Activated CD8-positive, alpha-beta memory T cell treated with anti-CD3 and anti-CD28 coated beads for 36 hours (primary cell): Measurements from ENCODE around the gene ROR1. TPM values are rescaled to one million over a fixed set of nuclear protein-coding genes. Genes with fewer than 3 reads are reported as not detected.

Experiments
- CTCF ChIA-PET: fragments of 350-600 bp; sonication (Branson Sonifier 250); formaldehyde crosslinking; loops from one replicate; lab custom pipeline; 2021; ENCODE audit warnings: antibody characterized with exemption; lab: Charles Lee
- POLR2A ChIA-PET: fragments of 350-600 bp; sonication (Branson Sonifier 250); formaldehyde crosslinking; loops from one replicate; lab custom pipeline; 2021; ENCODE audit warnings: antibody characterized with exemption; lab: Charles Lee
- total RNA-seq, 2 experiments: library from RNA; stranded (reverse); gene quantifications; one replicate each; pipeline ENCODE4 v1.2.3, GENCODE V29; 2021

Gene ROR1
- total RNA-seq, 2 experiments from 2014 or later: not detected

GRCh38 chr1:63893976-63894375 lies 120.2 kb downstream of the ROR1 start:
- ChIA-PET POLR2A (no interaction called here), CTCF (no interaction called here)

- POLR2A ChIA-PET: no interaction called here
- CTCF ChIA-PET: no interaction called here
Observed at GRCh38 chr1:63894627-63895265, 120.9 kb downstream of the ROR1 start.

- ChIA-PET CTCF (no interaction called here), POLR2A (no interaction called here)
Observed at GRCh38 chr1:63896755-63897154, 122.9 kb downstream of the ROR1 start.

- CTCF ChIA-PET: no interaction called here
- POLR2A ChIA-PET: no interaction called here
Observed at GRCh38 chr1:63898428-63899196, 124.8 kb downstream of the ROR1 start.

- CTCF ChIA-PET: interaction anchor here (1.3 kb wide), 1 partner anchor 14 kb away, joined by 3 read pairs; no protein-coding TSS in a partner anchor
- POLR2A ChIA-PET: no interaction called here
Observed at GRCh38 chr1:63901094-63901493, 127.3 kb downstream of the ROR1 start.

- ChIA-PET POLR2A (no interaction called here), CTCF (no interaction called here)
Observed at GRCh38 chr1:63902844-63903589, 129.2 kb downstream of the ROR1 start.

- POLR2A ChIA-PET: no interaction called here
- CTCF ChIA-PET: no interaction called here
Observed at GRCh38 chr1:63903947-63904610, 130.3 kb downstream of the ROR1 start.

- POLR2A ChIA-PET: no interaction called here
- CTCF ChIA-PET: no interaction called here
Observed at GRCh38 chr1:63904826-63905225, 131.0 kb downstream of the ROR1 start.

- ChIA-PET POLR2A (no interaction called here), CTCF (no interaction called here)
Observed at GRCh38 chr1:63906047-63906704, 132.4 kb downstream of the ROR1 start.

GRCh38 chr1:63907051-63907450 lies 133.2 kb downstream of the ROR1 start:
- CTCF ChIA-PET: no interaction called here
- POLR2A ChIA-PET: no interaction called here

- CTCF ChIA-PET: no interaction called here
- POLR2A ChIA-PET: no interaction called here
Observed at GRCh38 chr1:63908016-63908415, 134.2 kb downstream of the ROR1 start.

- POLR2A ChIA-PET: no interaction called here
- CTCF ChIA-PET: no interaction called here
Observed at GRCh38 chr1:63909526-63909925, 135.7 kb downstream of the ROR1 start.

GRCh38 chr1:63911049-63911448 lies 137.2 kb downstream of the ROR1 start:
- ChIA-PET CTCF (no interaction called here), POLR2A (no interaction called here)

- CTCF ChIA-PET: no interaction called here
- POLR2A ChIA-PET: no interaction called here
Observed at GRCh38 chr1:63912643-63913042, 138.8 kb downstream of the ROR1 start.

GRCh38 chr1:63913533-63913932 lies 139.7 kb downstream of the ROR1 start:
- POLR2A ChIA-PET: no interaction called here
- CTCF ChIA-PET: no interaction called here

- POLR2A ChIA-PET: no interaction called here
- CTCF ChIA-PET: interaction anchor here (1.2 kb wide), 1 partner anchor 12 kb away, joined by 3 read pairs; no protein-coding TSS in a partner anchor
Observed at GRCh38 chr1:63914241-63914640, 140.4 kb downstream of the ROR1 start.

GRCh38 chr1:63914706-63915105 lies 140.9 kb downstream of the ROR1 start:
- ChIA-PET POLR2A (no interaction called here), CTCF (interaction anchor here (1.2 kb wide), 1 partner anchor 13 kb away, joined by 3 read pairs; no protein-coding TSS in a partner anchor)

GRCh38 chr1:63915121-63915520 lies 141.3 kb downstream of the ROR1 start:
- ChIA-PET POLR2A (no interaction called here), CTCF (interaction anchor here (1.2 kb wide), 1 partner anchor 13 kb away, joined by 3 read pairs; no protein-coding TSS in a partner anchor)
